CD4-positive, alpha-beta memory T cell (primary cell): ENCODE results near the gene ISLR2. TPM values are rescaled to one million over a fixed set of nuclear protein-coding genes. Genes with fewer than 3 reads are reported as not detected.

Experiments
- CTCF ChIA-PET: fragments of 350-600 bp; sonication (Branson Sonifier 250); formaldehyde crosslinking; loops from one replicate; lab custom pipeline; 2021; ENCODE audit warnings: inconsistent platforms; ENCODE audit not compliant: partially characterized antibody; lab: Charles Lee
- POLR2A ChIA-PET: fragments of 350-600 bp; sonication (Branson Sonifier 250); formaldehyde crosslinking; loops from one replicate; lab custom pipeline; 2021; ENCODE audit not compliant: partially characterized antibody; lab: Charles Lee
- DNase-seq, 5 donors: peaks; one replicate each; pipeline versions ENCODE4 v3.0.0 to v3.0.0-alpha.2; 2020 to 2022; ENCODE audit warnings: mixed read lengths in 1 of 5
- H3K27ac ChIP-seq: one replicate; pipeline ENCODE4 v1.7.0; 2013; ENCODE audit warnings: low read depth, low read length
- H3K27me3 ChIP-seq: 2 replicates; pipeline ENCODE4 v1.7.0; 2013; ENCODE audit warnings: mild to moderate bottlenecking, low read length, moderate library complexity; ENCODE audit not compliant: insufficient read depth
- H3K36me3 ChIP-seq: 2 replicates; pipeline ENCODE4 v1.7.0; 2013; ENCODE audit warnings: mild to moderate bottlenecking, low read length, moderate library complexity; ENCODE audit not compliant: insufficient read depth
- H3K4me1 ChIP-seq: 2 replicates; pipeline ENCODE4 v1.7.0; 2013; ENCODE audit warnings: mild to moderate bottlenecking, low read length, moderate library complexity; ENCODE audit not compliant: insufficient read depth
- H3K4me3 ChIP-seq, 2 donors: one replicate each; pipeline ENCODE4 v1.7.0; 2013; ENCODE audit warnings: low read length in 2 of 2, mild to moderate bottlenecking in 1 of 2
- H3K9me3 ChIP-seq, 2 donors: one replicate each; pipeline ENCODE4 v1.7.0; 2013; ENCODE audit warnings: low read length in 2 of 2, control low read depth in 1 of 2; ENCODE audit not compliant: control insufficient read depth in 1 of 2
- H3K27ac Mint-ChIP-seq, 7 donors: one replicate each; pipeline ENCODE4 v1.8.0; 2020 to 2021; ENCODE audit warnings: mixed read lengths in 7 of 7, mild to moderate bottlenecking in 6 of 7, inconsistent platforms in 3 of 7, moderate library complexity in 3 of 7
- H3K27me3 Mint-ChIP-seq, 2 donors: one replicate each; pipeline ENCODE4 v1.8.0; 2020 to 2021; ENCODE audit warnings: mixed read lengths in 2 of 2
- H3K36me3 Mint-ChIP-seq, 2 donors: one replicate each; pipeline ENCODE4 v1.8.0; 2020 to 2021; ENCODE audit warnings: mixed read lengths in 2 of 2, inconsistent platforms in 1 of 2, mild to moderate bottlenecking in 1 of 2
- H3K4me1 Mint-ChIP-seq, 4 donors: one replicate each; pipeline ENCODE4 v1.8.0; 2020 to 2021; ENCODE audit warnings: mixed read lengths in 4 of 4, mild to moderate bottlenecking in 1 of 4
- H3K4me3 Mint-ChIP-seq, 8 donors: one replicate each; pipeline ENCODE4 v1.8.0; 2020 to 2021; ENCODE audit warnings: mixed read lengths in 8 of 8, mild to moderate bottlenecking in 7 of 8, moderate library complexity in 6 of 8, inconsistent platforms in 3 of 8
- H3K9me3 Mint-ChIP-seq, 8 donors: one replicate each; pipeline ENCODE4 v1.8.0; 2020 to 2021; ENCODE audit warnings: mixed read lengths in 8 of 8, mild to moderate bottlenecking in 5 of 8, inconsistent platforms in 3 of 8, moderate library complexity in 1 of 8
- intact Hi-C: fragments of 100-400 bp; cut with micrococcal nuclease; formaldehyde crosslinking; loops from one replicate; pipeline ENCODE4 v1.15.1; 2023
- polyA plus RNA-seq, 2 donors: library from polyadenylated mRNA; unstranded; fragments of 300-500 nt; fragmentation: Illumina TruSeq; gene quantifications; one replicate each; pipeline ENCODE4 v1.2.3, GENCODE V29; 2021
- total RNA-seq, 2 experiments: library from RNA; stranded (reverse); gene quantifications; one replicate each; pipeline ENCODE4 v1.2.3, GENCODE V29; 2021

Gene ISLR2
- total and polyA plus RNA-seq, 4 experiments from 2014 or later: not detected

- peaks cover 53 to 69% of the 10 kb centered on the region in 2 donors for H3K27me3 Mint-ChIP-seq
- no peaks in the 10 kb centered on the region for H3K36me3 Mint-ChIP-seq
- intact Hi-C loops: no loop called here
- no peaks in the 10 kb centered on the region for H3K9me3 Mint-ChIP-seq
- ChIA-PET CTCF (no interaction called here), POLR2A (no interaction called here)
- no peak for DNase-seq
- H3K9me3 ChIP-seq: no peaks in the 10 kb centered on the region
- no peak overlapping the region for H3K27ac ChIP-seq
- H3K27me3 ChIP-seq: peaks cover 50% of the 10 kb centered on the region
- peaks cover 13 to 46% (median 31%) of the 10 kb centered on the region in 4 donors for H3K4me1 Mint-ChIP-seq
- H3K36me3 ChIP-seq: no peaks in the 10 kb centered on the region
- H3K4me3 Mint-ChIP-seq: peak overlapping the region in 7 of 8 donors; percentile 37 to 84 (median 59)
- H3K27ac Mint-ChIP-seq: no peak overlapping the region
- peaks cover 20% of the 10 kb centered on the region for H3K4me1 ChIP-seq
- H3K4me3 ChIP-seq: no peak overlapping the region
Observed at GRCh38 chr15:74134387-74135027, 4.1 kb downstream of the ISLR2 start.

GRCh38 chr15:74135041-74135565 lies 4.7 kb downstream of the ISLR2 start:
- intact Hi-C loops: no loop called here
- DNase-seq: no peak
- Histone ChIP-seq H3K4me3 (no peak overlapping the region), H3K27ac (no peak overlapping the region), H3K27me3 (peaks cover 47% of the 10 kb centered on the region), H3K4me1 (peaks cover 15% of the 10 kb centered on the region), H3K9me3 (no peaks in the 10 kb centered on the region), H3K36me3 (no peaks in the 10 kb centered on the region)
- no peaks in the 10 kb centered on the region for H3K36me3 Mint-ChIP-seq
- ChIA-PET POLR2A (no interaction called here), CTCF (no interaction called here)
- peak overlapping the region; percentile 32 to 84 (median 62) for H3K4me3 Mint-ChIP-seq
- H3K4me1 Mint-ChIP-seq: peaks cover 11 to 42% (median 27%) of the 10 kb centered on the region in 4 donors
- no peaks in the 10 kb centered on the region for H3K9me3 Mint-ChIP-seq
- peaks cover 53 to 68% of the 10 kb centered on the region in 2 donors for H3K27me3 Mint-ChIP-seq
- no peak overlapping the region for H3K27ac Mint-ChIP-seq

- DNase-seq: no peak
- peaks cover 15% of the 10 kb centered on the region for H3K4me1 ChIP-seq
- peaks cover 11 to 34% (median 22%) of the 10 kb centered on the region in 4 donors for H3K4me1 Mint-ChIP-seq
- H3K36me3 Mint-ChIP-seq: no peaks in the 10 kb centered on the region
- CTCF ChIA-PET: no interaction called here
- H3K27me3 ChIP-seq: peaks cover 33% of the 10 kb centered on the region
- H3K4me3 Mint-ChIP-seq: peak overlapping the region; percentile 69 to 83 (median 76)
- no peaks in the 10 kb centered on the region for H3K9me3 ChIP-seq
- POLR2A ChIA-PET: no interaction called here
- H3K27ac ChIP-seq: no peak overlapping the region
- H3K27me3 Mint-ChIP-seq: peaks cover 46 to 60% of the 10 kb centered on the region in 2 donors
- H3K36me3 ChIP-seq: no peaks in the 10 kb centered on the region
- no peak overlapping the region for H3K27ac Mint-ChIP-seq
- intact Hi-C loops: no loop called here
- no peaks in the 10 kb centered on the region for H3K9me3 Mint-ChIP-seq
- peak overlapping the region in 1 of 2 donors; percentile 27 for H3K4me3 ChIP-seq
Observed at GRCh38 chr15:74136540-74136813, 6.1 kb downstream of the ISLR2 start.

GRCh38 chr15:74136814-74137536 lies 6.6 kb downstream of the ISLR2 start:
- POLR2A ChIA-PET: no interaction called here
- H3K27ac ChIP-seq: no peak overlapping the region
- H3K9me3 Mint-ChIP-seq: no peaks in the 10 kb centered on the region
- H3K4me3 Mint-ChIP-seq: peak overlapping the region; percentile 69 to 83 (median 76)
- H3K9me3 ChIP-seq: no peaks in the 10 kb centered on the region
- intact Hi-C loops: no loop called here
- no peaks in the 10 kb centered on the region for H3K36me3 Mint-ChIP-seq
- no peak overlapping the region for H3K27ac Mint-ChIP-seq
- peaks cover 15% of the 10 kb centered on the region for H3K4me1 ChIP-seq
- CTCF ChIA-PET: no interaction called here
- H3K27me3 Mint-ChIP-seq: peaks cover 41 to 55% of the 10 kb centered on the region in 2 donors
- peak overlapping the region in 1 of 2 donors; percentile 27 for H3K4me3 ChIP-seq
- H3K4me1 Mint-ChIP-seq: peaks cover 11 to 29% (median 20%) of the 10 kb centered on the region in 4 donors
- DNase-seq: no peak
- peaks cover 28% of the 10 kb centered on the region for H3K27me3 ChIP-seq
- H3K36me3 ChIP-seq: no peaks in the 10 kb centered on the region

GRCh38 chr15:74137537-74137894 lies 7.1 kb downstream of the ISLR2 start:
- no peaks in the 10 kb centered on the region for H3K9me3 Mint-ChIP-seq
- no peaks in the 10 kb centered on the region for H3K36me3 Mint-ChIP-seq
- Histone ChIP-seq H3K4me1 (peaks cover 15% of the 10 kb centered on the region), H3K9me3 (no peaks in the 10 kb centered on the region), H3K36me3 (no peaks in the 10 kb centered on the region), H3K4me3 (no peak overlapping the region), H3K27me3 (peaks cover 23% of the 10 kb centered on the region), H3K27ac (no peak overlapping the region)
- CTCF ChIA-PET: interaction anchor here (0.6 kb wide), 1 partner anchor 138 kb away, joined by 3 read pairs; no protein-coding TSS in a partner anchor
- H3K4me1 Mint-ChIP-seq: peaks cover 11 to 26% (median 18%) of the 10 kb centered on the region in 4 donors
- peak overlapping the region in 5 of 8 donors; percentile 29 to 83 (median 50) for H3K4me3 Mint-ChIP-seq
- H3K27me3 Mint-ChIP-seq: peaks cover 40 to 53% of the 10 kb centered on the region in 2 donors
- intact Hi-C loops: no loop called here
- DNase-seq: no peak
- peak overlapping the region in 1 of 7 donors; percentile 59 for H3K27ac Mint-ChIP-seq
- POLR2A ChIA-PET: no interaction called here

- peaks cover 38 to 48% of the 10 kb centered on the region in 2 donors for H3K27me3 Mint-ChIP-seq
- no peaks in the 10 kb centered on the region for H3K36me3 Mint-ChIP-seq
- POLR2A ChIA-PET: no interaction called here
- Histone ChIP-seq H3K27ac (no peak overlapping the region), H3K4me3 (no peak overlapping the region), H3K4me1 (peaks cover 15% of the 10 kb centered on the region), H3K36me3 (no peaks in the 10 kb centered on the region), H3K9me3 (no peaks in the 10 kb centered on the region), H3K27me3 (peaks cover 19% of the 10 kb centered on the region)
- no peak for DNase-seq
- H3K27ac Mint-ChIP-seq: no peak overlapping the region
- CTCF ChIA-PET: no interaction called here
- peak overlapping the region in 1 of 8 donors; percentile 20 for H3K4me3 Mint-ChIP-seq
- no peaks in the 10 kb centered on the region for H3K9me3 Mint-ChIP-seq
- intact Hi-C loops: no loop called here
- peaks cover 11 to 26% (median 18%) of the 10 kb centered on the region in 4 donors for H3K4me1 Mint-ChIP-seq
Observed at GRCh38 chr15:74138642-74139041, 8.3 kb downstream of the ISLR2 start.

GRCh38 chr15:74141591-74141990 lies 11.2 kb downstream of the ISLR2 start:
- Histone ChIP-seq H3K27me3 (peaks cover 18% of the 10 kb centered on the region), H3K9me3 (no peaks in the 10 kb centered on the region), H3K27ac (no peak overlapping the region), H3K36me3 (no peaks in the 10 kb centered on the region), H3K4me1 (peaks cover 8% of the 10 kb centered on the region), H3K4me3 (no peak overlapping the region)
- H3K27ac Mint-ChIP-seq: no peak overlapping the region
- peaks cover 33 to 45% of the 10 kb centered on the region in 2 donors for H3K27me3 Mint-ChIP-seq
- intact Hi-C loops: no loop called here
- H3K36me3 Mint-ChIP-seq: no peaks in the 10 kb centered on the region
- no peak for DNase-seq
- ChIA-PET CTCF (no interaction called here), POLR2A (no interaction called here)
- H3K9me3 Mint-ChIP-seq: peaks cover 0 to 5% (median 3%) of the 10 kb centered on the region in 8 donors
- H3K4me3 Mint-ChIP-seq: no peak overlapping the region
- peaks cover 6 to 9% (median 8%) of the 10 kb centered on the region in 4 donors for H3K4me1 Mint-ChIP-seq
